Nephron progenitor cell (in vitro differentiated cells): ENCODE data around the gene CHST1.
A peak's percentile ranks its signal among the peaks of the same experiment; 100 is the strongest.

Source experiments
- DNase-seq: peaks from one replicate; pipeline ENCODE4 v3.0.0; 2021
- H3K27ac Mint-ChIP-seq: 2 replicates; pipeline ENCODE4 v1.8.0; 2021; ENCODE audit warnings: mild to moderate bottlenecking, moderate library complexity, mixed read lengths
- H3K27me3 Mint-ChIP-seq: 2 replicates; pipeline ENCODE4 v1.8.0; 2021; ENCODE audit warnings: mild to moderate bottlenecking, low read depth, mixed read lengths; ENCODE audit not compliant: poor library complexity
- H3K36me3 Mint-ChIP-seq: 2 replicates; pipeline ENCODE4 v1.8.0; 2021; ENCODE audit warnings: low read depth, mixed read lengths
- H3K4me1 Mint-ChIP-seq: 2 replicates; pipeline ENCODE4 v1.8.0; 2021; ENCODE audit warnings: mixed read lengths
- H3K4me3 Mint-ChIP-seq: 2 replicates; pipeline ENCODE4 v1.8.0; 2021; ENCODE audit warnings: mild to moderate bottlenecking, moderate library complexity, mixed read lengths
- H3K9me3 Mint-ChIP-seq: 2 replicates; pipeline ENCODE4 v1.8.0; 2021; ENCODE audit warnings: mild to moderate bottlenecking, moderate library complexity, mixed read lengths
- CTCF ChIP-seq: fragments of 200-600 bp; sonication (generic); IDR thresholded peaks from 2 replicates; pipeline ENCODE4 v1.5.0; 2021; ENCODE audit warnings: antibody characterized with exemption

Gene CHST1

DNA sequence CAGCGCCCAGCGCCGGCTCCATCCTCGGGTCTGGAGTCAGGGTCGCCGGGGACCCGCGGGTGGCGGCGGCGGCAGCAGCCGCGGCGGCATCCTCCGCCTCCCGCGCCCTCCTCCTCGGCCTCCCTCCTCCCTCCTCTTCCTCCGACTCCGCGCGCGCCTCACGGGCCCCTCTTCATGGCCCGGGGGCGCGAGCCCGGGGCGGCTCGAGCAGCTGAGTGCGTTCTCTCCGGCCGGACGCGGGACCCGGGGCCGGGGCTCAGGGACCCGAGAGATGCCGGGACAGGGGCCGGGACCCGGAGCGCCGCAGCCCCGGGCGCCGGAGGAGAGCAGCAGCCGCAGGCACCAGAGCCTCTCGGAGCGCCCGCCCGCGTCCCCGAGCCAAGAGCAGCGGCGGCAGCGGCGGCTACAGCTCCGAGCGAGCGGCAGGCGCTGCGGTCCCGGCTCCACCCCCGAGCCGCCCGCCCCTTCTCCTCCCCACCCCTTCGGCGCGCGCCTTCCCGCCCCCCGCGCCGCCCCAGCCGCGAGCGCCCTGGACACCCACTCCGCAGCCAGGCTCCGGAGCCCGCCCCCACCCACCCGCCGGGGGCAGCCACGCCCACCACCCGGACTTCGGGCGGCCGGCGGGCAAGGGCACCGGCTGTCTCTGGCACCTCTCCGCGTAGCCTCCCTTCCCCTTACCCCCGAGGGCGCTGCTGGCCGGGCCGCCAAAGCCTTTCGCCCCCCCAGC is at the start of gene CHST1:
CHST1 (minus strand) TSS at position 417 of the 727 bp plus-strand sequence. CDS start 14,699 bp downstream, outside the sequence.
- H3K4me1 Mint-ChIP-seq: peaks cover 30% of the 10 kb centered on the region
- H3K9me3 Mint-ChIP-seq: no peaks in the 10 kb centered on the region
- TF ChIP-seq CTCF: no peak
- peak; percentile 69 for DNase-seq
- H3K27me3 Mint-ChIP-seq: peaks cover 89% of the 10 kb centered on the region
- no peaks in the 10 kb centered on the region for H3K36me3 Mint-ChIP-seq
- H3K4me3 Mint-ChIP-seq: peak within 1 kb of the TSS; percentile 74
- no peak within 1 kb of the TSS for H3K27ac Mint-ChIP-seq

- H3K36me3 Mint-ChIP-seq: no peaks in the 10 kb centered on the region
Observed at GRCh38 chr11:45713573-45713972, 48.2 kb upstream of the CHST1 start.

DNA sequence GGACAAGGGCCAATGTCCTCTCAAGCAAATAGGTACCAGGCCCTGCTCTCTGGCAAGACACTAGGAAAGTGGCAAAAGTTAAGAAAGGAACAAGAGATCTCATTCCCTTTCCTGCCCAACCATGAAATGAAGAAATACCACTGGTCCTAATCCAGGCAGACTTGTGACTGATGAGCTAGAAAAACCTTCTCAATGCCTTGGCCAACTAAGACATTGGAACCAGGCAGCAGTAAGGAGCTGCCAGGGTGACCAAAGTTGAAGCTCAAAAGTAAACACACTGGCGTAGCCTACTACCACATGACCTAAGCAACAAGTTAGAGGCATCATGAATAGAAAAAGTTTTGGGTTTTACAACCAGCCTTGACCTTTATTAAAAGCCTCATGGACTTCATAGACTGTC is 45.1 kb upstream of the CHST1 start:
- TF ChIP-seq CTCF: no peak
- H3K4me1 Mint-ChIP-seq: peaks cover 12% of the 10 kb centered on the region
- no peak overlapping the region for H3K4me3 Mint-ChIP-seq
- no peak overlapping the region for H3K27ac Mint-ChIP-seq
- no peaks in the 10 kb centered on the region for H3K9me3 Mint-ChIP-seq
- no peaks in the 10 kb centered on the region for H3K36me3 Mint-ChIP-seq
- H3K27me3 Mint-ChIP-seq: peaks cover 54% of the 10 kb centered on the region
- no peak for DNase-seq

More at GRCh38 chr11:45713573-45713972, 48.2 kb upstream of the CHST1 start:
- Mint-ChIP-seq H3K27me3 (peaks cover 43% of the 10 kb centered on the region), H3K4me1 (peaks cover 23% of the 10 kb centered on the region), H3K4me3 (no peak overlapping the region), H3K27ac (no peak overlapping the region), H3K9me3 (no peaks in the 10 kb centered on the region)
- no peak for DNase-seq
- no peak for TF ChIP-seq CTCF

DNA sequence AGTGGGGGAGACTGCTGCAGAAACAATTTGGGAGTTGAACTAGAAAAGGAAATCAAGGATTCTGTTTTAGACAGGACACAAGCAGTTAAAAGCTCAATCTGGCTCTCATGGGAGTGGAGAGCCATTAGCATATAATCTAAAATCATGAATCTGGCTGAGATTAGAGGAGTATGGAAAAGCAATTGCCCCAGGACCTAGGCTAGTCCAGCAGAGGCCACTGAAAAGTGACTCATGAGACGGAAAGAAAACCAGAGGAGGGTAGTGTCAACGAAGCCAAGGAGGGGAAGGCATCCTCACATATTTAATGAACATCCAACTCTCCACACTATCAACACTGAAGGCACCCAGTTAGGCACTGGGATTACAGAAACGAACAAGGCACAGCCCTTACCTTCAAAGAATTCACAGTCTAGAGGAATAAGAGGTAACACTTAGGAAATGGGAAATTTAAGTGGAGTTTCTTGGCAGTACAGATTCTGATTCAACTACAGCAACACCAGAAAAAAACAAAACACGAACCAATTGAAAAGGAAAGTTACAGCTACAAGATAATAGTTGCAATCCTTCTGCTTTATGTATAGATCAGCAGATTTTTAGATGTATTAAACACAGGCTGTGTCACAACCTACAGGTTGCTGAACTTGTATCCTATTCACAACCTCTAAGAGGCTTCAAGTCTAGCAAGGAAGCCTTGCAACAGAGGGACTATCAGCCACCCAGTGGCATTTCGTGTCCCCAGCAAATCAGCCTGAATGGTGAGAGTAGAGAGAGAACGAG is 43.7 kb upstream of the CHST1 start:
- Mint-ChIP-seq H3K36me3 (no peaks in the 10 kb centered on the region), H3K27me3 (peaks cover 56% of the 10 kb centered on the region), H3K4me3 (no peak overlapping the region), H3K27ac (no peak overlapping the region), H3K4me1 (peaks cover 9% of the 10 kb centered on the region), H3K9me3 (no peaks in the 10 kb centered on the region)
- no peak for TF ChIP-seq CTCF
- DNase-seq: no peak

DNA sequence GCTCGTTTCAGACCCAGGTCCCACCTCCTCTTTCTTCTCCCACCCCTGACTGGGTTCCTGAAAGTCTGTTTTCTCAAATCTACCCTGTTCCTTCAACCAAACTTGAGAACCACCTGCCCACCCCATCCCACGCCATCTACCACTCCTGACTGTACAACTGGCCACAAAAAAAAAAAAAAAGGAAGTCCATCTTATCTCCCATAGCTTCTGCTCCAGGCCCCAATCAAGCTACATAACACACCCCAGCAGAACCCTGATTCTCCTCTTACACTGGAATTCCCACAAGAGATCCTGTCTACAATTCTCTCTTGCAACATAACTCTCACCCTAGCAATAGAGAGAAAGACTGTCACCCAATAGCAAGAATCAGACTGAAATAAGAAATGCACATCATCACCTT is 39.2 kb upstream of the CHST1 start:
- no peak for DNase-seq
- no peaks in the 10 kb centered on the region for H3K9me3 Mint-ChIP-seq
- no peaks in the 10 kb centered on the region for H3K36me3 Mint-ChIP-seq
- H3K27ac Mint-ChIP-seq: no peak overlapping the region
- no peak for TF ChIP-seq CTCF
- no peak overlapping the region for H3K4me3 Mint-ChIP-seq
- peaks cover 27% of the 10 kb centered on the region for H3K27me3 Mint-ChIP-seq
- H3K4me1 Mint-ChIP-seq: peaks cover 24% of the 10 kb centered on the region
